Left cardiac atrium (tissue), 4 donors: ENCODE results near the gene KCNQ5. TPM values are rescaled to one million over a fixed set of nuclear protein-coding genes. Genes with fewer than 3 reads are reported as not detected.

Experiments
- ATAC-seq, 2 donors: fragments of 200-7000 bp; cut with Tn5 transposase; one replicate each; pipeline ENCODE4 v1.9.1; 2020; ENCODE audit warnings: mild to moderate bottlenecking in 2 of 2, moderate library complexity in 2 of 2
- DNase-seq: peaks from one replicate; pipeline ENCODE4 v3.0.0-alpha.2; 2020
- intact Hi-C, 2 donors: fragments of 100-400 bp; cut with DNase I; formaldehyde crosslinking; loops; one replicate each; pipeline versions ENCODE4 v1.14.1 to v1.15.1; 2022 to 2023
- total RNA-seq, 2 donors: library from RNA; stranded (reverse); fragmentation: NEBNext Ultra II Directional; extraction: Animal tissue kit (Norgen Biotek cat#: 25700); gene quantifications; one replicate each; pipeline ENCODE4 v1.2.1, GENCODE V29; 2021
- donor health status: DM: no; HTN: yes; CAD: no.
- donor health status: DM: no; HTN: yes; CAD: no; lungs with severe emphysema.
- donor health status: DM: yes; HTN: yes; CAD: no.
- donor health status: Dilated cardiomyopathy.

The KCNQ5 gene
- total RNA-seq, 2 donors from 2014 or later: 0.16 to 0.44 TPM

DNA sequence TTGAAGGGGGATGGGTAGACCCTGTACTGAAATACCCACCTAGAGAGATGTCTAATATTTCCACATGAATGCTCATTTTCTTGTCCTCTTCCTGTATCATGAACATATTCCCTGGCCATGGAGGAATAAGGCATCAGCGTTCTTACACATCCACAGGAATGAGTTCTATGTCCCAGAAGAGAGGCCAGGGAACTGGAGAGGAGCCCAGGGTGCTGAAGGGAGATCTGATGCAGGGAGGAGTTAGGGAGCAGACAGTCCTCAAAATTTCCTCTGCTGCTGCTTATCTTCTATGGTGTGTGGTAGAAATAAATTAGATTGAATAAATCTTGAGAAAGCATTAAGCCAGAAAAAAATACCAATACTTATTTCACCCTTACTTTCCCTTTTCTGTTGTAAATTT is 295.0 kb downstream of the KCNQ5 start:
- intact Hi-C loops: no loop called here
- peak in 1 of 2 donors; percentile 48 for ATAC-seq
- no peak for DNase-seq

- ATAC-seq (no peak), DNase-seq (no peak)
- intact Hi-C loops: no loop called here
These were observed 300.5 kb downstream of the KCNQ5 start for GRCh38 chr6:72922401-72922800.

DNA sequence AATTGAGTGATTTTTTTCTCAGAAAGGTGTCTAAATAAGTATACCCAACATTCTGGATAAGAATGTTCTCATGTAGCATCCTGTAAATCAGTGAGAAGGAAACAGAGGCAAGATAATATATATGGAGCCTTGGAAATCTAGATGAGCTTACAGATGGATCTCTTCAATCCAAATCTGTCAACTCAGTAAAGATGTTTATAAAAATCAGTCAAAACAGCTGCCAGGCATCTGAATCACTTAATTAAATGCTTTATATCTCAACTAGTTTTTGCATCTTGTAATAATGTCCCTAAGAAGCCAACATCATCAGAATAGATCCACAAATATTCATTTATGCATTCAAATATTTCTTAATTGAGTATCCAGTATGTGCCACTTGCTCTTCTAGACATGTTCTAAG is 303.3 kb downstream of the KCNQ5 start:
- intact Hi-C loops: no loop called here
- DNase-seq (no peak), ATAC-seq (no peak)

- intact Hi-C loops: no loop called here
- no peak for ATAC-seq
- no peak for DNase-seq
These were observed 308.8 kb downstream of the KCNQ5 start for GRCh38 chr6:72930556-72931132.

GRCh38 chr6:72931325-72931887 is 309.5 kb downstream of the KCNQ5 start:
- DNase-seq (no peak), ATAC-seq (no peak)
- intact Hi-C loops: no loop called here

GRCh38 chr6:72933233-72933632 is 311.4 kb downstream of the KCNQ5 start:
- DNase-seq (no peak), ATAC-seq (no peak)
- intact Hi-C loops: no loop called here

GRCh38 chr6:72936766-72937559 is 315.1 kb downstream of the KCNQ5 start:
- DNase-seq (no peak), ATAC-seq (no peak)
- intact Hi-C loops: no loop called here

- no peak for DNase-seq
- intact Hi-C loops: no loop called here
- ATAC-seq: no peak
These were observed 316.2 kb downstream of the KCNQ5 start for GRCh38 chr6:72938104-72938503.

DNA sequence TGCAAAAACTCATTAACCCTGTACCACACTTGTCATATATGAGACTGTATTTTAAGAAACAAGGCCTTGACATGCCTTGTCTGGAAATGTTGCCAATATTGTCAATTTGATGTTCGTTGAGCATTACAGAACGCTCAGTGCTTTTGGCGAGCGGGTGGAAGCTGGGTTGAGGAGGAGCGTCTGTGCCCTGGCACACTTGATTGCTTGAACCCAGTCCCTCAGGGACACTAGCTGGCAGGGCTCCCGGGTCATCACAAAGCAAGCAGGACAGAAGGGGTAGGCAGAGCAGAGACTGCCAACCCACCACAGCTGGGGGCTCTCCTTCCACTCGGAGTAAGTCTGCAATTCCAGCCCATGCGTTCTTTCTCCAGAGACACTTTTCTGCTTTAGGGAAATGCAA is 317.1 kb downstream of the KCNQ5 start:
- intact Hi-C loops: no loop called here
- no peak for DNase-seq
- ATAC-seq: no peak

DNA sequence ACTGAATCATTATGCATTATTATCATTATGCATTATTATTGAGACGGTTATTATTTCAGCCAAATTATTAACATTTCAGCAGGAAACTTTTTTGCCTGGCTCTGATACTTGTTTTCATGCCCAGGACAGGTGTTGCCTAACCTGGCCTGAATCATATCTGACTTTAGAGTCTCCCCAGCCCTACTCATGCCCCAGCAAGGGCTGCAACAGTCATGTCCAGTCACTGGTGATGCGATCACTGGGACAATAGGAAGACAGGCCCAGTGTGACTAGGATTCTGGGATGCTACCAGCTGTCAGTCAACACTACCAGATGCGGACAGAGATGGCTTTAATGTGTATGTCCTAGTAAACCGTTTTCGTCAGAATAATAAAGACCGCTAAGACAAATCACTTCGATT is 318.4 kb downstream of the KCNQ5 start:
- DNase-seq: no peak
- no peak for ATAC-seq
- intact Hi-C loops: no loop called here

DNA sequence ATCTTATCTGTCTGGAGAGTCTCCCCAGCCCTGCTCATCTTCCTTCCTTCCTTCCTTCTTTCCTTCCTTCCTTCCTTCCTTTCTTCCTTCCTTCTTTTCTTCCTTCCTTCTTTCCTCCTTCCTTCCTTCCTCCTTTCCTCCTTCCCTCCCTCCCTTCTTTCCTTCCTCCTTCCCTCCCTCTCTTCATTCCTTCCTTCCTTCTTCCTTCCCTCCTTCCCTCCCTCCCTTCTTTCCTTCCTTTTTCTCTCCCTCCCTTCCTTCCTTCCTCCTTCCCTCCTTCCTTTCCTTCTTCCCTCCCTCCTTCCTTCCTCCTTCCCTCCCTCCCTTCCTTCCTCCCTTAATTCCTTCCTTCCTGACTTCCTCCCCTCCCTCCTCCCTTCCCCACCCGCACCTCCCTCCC is 319.4 kb downstream of the KCNQ5 start:
- intact Hi-C loops: no loop called here
- no peak for DNase-seq
- ATAC-seq: no peak

GRCh38 chr6:72941751-72942150 is 319.9 kb downstream of the KCNQ5 start:
- DNase-seq: no peak
- intact Hi-C loops: no loop called here
- ATAC-seq: no peak

DNA sequence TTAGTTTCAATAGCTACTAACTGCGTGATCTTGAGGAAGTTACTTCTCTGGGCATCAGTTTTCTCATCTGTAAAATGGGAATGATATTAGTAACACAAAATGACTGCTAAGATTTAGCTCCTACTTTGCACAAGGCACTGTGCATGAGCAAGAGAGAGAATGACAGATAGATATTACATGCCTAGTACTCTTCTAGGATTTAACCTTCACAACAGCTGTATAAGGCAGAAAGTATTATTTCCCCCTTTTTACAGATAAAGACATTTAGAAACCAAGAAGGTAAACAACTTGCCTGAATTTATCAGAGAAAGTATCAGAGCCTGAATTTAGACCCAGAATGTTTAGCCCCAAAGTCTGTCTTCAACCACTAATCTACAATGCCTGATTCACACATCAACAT is 321.8 kb downstream of the KCNQ5 start:
- intact Hi-C loops: no loop called here
- DNase-seq: no peak
- ATAC-seq: no peak

GRCh38 chr6:72944660-72945059 is 322.8 kb downstream of the KCNQ5 start:
- intact Hi-C loops: no loop called here
- ATAC-seq (no peak), DNase-seq (no peak)

DNA sequence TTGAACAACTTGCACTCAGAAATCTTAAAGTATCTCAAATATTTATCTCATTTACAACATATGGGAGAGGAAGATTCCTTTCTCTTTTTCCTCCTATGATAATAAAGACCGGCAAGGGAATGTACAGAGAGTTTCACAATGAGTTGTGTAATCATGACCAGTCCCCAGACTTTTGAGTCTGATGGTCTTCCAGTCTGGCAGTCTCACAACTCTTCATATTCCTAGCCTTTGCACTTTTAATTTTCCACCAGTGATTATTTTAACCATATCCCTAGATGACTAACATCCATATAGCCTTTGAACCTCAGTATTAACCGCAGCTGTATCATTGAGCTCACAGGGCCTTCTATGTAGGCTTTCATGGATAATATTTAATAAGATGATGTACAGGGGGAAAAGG is 324.9 kb downstream of the KCNQ5 start:
- intact Hi-C loops: no loop called here
- no peak for ATAC-seq
- no peak for DNase-seq

GRCh38 chr6:72947534-72947933 is 325.7 kb downstream of the KCNQ5 start:
- DNase-seq: no peak
- ATAC-seq: no peak
- intact Hi-C loops: no loop called here

GRCh38 chr6:72948153-72948552 is 326.3 kb downstream of the KCNQ5 start:
- intact Hi-C loops: no loop called here
- no peak for ATAC-seq
- no peak for DNase-seq

- DNase-seq: no peak
- intact Hi-C loops: no loop called here
- no peak for ATAC-seq
These were observed 328.4 kb downstream of the KCNQ5 start for GRCh38 chr6:72950114-72950860.

DNA sequence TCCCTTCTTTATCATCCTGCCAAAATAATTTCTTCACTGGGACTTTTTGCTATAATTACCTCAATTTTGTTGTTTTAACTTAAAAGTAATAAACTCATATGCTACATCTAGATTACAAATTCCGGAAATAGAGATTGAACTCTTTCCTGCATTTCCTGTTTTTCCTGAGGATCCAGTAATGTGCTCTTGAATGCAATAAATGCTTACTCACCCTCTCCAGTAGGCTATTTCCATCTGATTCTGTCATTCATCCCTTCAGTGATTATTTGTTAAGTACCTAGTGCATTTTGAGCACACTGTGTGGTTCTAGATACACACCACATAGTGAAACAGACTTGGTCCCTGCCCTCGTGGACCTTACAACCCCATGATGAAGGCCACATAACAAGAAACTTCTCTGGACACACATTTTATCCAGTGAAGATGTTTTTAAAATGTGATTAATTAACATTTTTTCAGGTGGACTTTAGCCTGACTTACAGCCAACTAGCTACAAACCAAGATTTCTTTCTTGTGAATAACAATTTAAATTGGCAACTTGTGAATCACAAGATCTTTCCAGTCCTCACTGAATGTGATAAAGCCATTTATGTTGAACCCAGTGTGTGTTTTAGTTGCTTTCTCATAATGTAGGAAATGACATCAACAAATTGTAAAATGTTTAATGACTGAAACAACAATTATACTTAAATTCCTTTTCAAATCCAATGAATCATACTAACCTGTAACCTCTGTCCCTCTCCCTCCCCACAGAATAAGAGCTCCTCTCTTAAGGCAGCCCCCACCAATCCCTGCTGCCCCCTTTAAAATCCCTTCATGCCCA is 331.2 kb downstream of the KCNQ5 start:
- DNase-seq (no peak), ATAC-seq (peak in 1 of 2 donors; percentile 41)
- intact Hi-C loops: no loop called here
